ENCODE results near the gene CNOT4. TPM values are rescaled to one million over a fixed set of nuclear protein-coding genes. Genes with fewer than 3 reads are reported as not detected.

The CNOT4 gene
- total RNA-seq, 1 experiment from 2014 or later = 16.6 TPM

DNA sequence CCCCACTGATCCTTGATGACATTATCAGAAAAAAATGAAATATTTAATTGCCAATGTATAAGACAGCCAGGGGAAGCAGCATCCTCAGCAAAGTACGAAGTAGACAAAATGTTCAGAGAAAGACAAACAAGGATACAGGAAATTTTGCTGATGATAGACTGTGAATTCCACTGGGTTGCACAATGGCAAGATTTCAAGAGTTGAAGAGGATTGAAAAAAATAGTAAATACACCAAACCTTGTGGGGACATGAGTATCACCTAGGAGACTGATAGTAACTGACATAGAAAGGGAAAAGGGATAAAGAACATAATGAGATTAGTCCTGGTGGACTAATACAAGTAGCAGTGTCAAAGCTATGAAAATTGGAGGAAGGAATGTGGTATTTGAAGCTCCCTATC lies 16.5 kb downstream of the CNOT4 start:
- Histone ChIP-seq H3K9ac (ENCODE audit: low read length) (no peak overlapping the region), H3K79me2 (ENCODE audit: insufficient read depth, low read length) (peaks cover 94% of the 10 kb centered on the region), H2AFZ (ENCODE audit: low read depth, low read length, poor library complexity, severe bottlenecking) (no peak overlapping the region), H3K4me3 (replicated peaks in 1 of 2; ENCODE audit: low read depth in 1 of 2, low read length in 2 of 2) (no peak overlapping the region), H3K9me3 (ENCODE audit: control insufficient read depth in 1 of 2, insufficient read depth in 1 of 2, low read depth in 1 of 2, low read length in 2 of 2) (no peaks in the 10 kb centered on the region), H3K27me3 (ENCODE audit: insufficient read depth, low read length) (no peaks in the 10 kb centered on the region), H3K27ac (ENCODE audit: low read depth, low read length) (no peak overlapping the region), H3K36me3 (ENCODE audit: control insufficient read depth in 1 of 2, insufficient read depth in 2 of 2, low read length in 2 of 2) (no peaks in the 10 kb centered on the region), H4K20me1 (ENCODE audit: insufficient read depth) (peaks cover 10% of the 10 kb centered on the region), H3K9me2 (ENCODE audit: insufficient read depth) (no peaks in the 10 kb centered on the region), H3K4me1 (ENCODE audit: control insufficient read depth in 1 of 2, insufficient read depth in 2 of 2, low read length in 2 of 2) (0 out of 4 replicates have a peak, but pooled peaks cover 0 to 3% of the 10 kb centered on the region in 2 experiments), H3K4me2 (ENCODE audit: low read length) (no peak overlapping the region)
- intact Hi-C loops (cut with micrococcal nuclease) = no loop called here
- RAD21 ChIA-PET (ENCODE audit: low non-redundant PET in 1 of 2, low total read pairs in 2 of 2, uncharacterized antibody in 2 of 2, unreplicated experiment in 2 of 2) = no interaction called here
- BruUV-seq (replicated peaks) = no TSS peak
- ATAC-seq (no peak), DNase-seq (ENCODE audit: low read depth, low spot score) (no peak)
- CTCF ChIA-PET = no interaction called here
- TF ChIP-seq TCF7L2 (IDR thresholded peaks at IDR 0.05; ENCODE audit: borderline replicate concordance, extremely low read depth, insufficient read depth, insufficient read length) (no peak), FOSL1 (IDR thresholded peaks at IDR 0.05; ENCODE audit: low read depth) (no peak), SIN3A (IDR thresholded peaks at IDR 0.05; ENCODE audit: low read depth) (no peak), ATF3 (IDR thresholded peaks at IDR 0.05) (no peak), MAX (IDR thresholded peaks at IDR 0.05) (no peak), CBX3 (IDR thresholded peaks at IDR 0.05; ENCODE audit: low read depth) (no peak), JUND (IDR thresholded peaks at IDR 0.05) (no peak), POLR2A (IDR thresholded peaks at IDR 0.05; ENCODE audit: borderline replicate concordance, extremely low read depth, insufficient read depth, insufficient read length) (no peak), CEBPB (IDR thresholded peaks at IDR 0.05; ENCODE audit: low read depth) (no peak), ZFX (IDR thresholded peaks at IDR 0.05) (no peak), EZH2phosphoT487 (IDR thresholded peaks at IDR 0.05; ENCODE audit: borderline replicate concordance) (no peak), REST (IDR thresholded peaks at IDR 0.05; ENCODE audit: low read depth) (no peak), ZNF274 (IDR thresholded peaks at IDR 0.05; ENCODE audit: low read depth, low read length) (no peak), YY1 (IDR thresholded peaks at IDR 0.05; ENCODE audit: extremely low read depth, insufficient replicate concordance, low read depth, low read length) (no peak), RAD21 (IDR thresholded peaks at IDR 0.05; ENCODE audit: low read depth) (no peak), POLR2AphosphoS5 (IDR thresholded peaks at IDR 0.05; ENCODE audit: low read depth, low read length) (no peak)
- TF ChIP-seq, protein P1, sequence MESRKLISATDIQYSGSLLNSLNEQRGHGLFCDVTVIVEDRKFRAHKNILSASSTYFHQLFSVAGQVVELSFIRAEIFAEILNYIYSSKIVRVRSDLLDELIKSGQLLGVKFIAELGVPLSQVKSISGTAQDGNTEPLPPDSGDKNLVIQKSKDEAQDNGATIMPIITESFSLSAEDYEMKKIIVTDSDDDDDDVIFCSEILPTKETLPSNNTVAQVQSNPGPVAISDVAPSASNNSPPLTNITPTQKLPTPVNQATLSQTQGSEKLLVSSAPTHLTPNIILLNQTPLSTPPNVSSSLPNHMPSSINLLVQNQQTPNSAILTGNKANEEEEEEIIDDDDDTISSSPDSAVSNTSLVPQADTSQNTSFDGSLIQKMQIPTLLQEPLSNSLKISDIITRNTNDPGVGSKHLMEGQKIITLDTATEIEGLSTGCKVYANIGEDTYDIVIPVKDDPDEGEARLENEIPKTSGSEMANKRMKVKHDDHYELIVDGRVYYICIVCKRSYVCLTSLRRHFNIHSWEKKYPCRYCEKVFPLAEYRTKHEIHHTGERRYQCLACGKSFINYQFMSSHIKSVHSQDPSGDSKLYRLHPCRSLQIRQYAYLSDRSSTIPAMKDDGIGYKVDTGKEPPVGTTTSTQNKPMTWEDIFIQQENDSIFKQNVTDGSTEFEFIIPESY (IDR thresholded peaks at IDR 0.05; ENCODE audit: extremely low read depth, insufficient replicate concordance, low read length) = no peak
- POLR2A ChIA-PET = no interaction called here
